IPS DF 6.9 (cell line): ENCODE data around the gene DPF1.
"Not testable (repeated sequence)": the region's sequence is repeated elsewhere in the genome, so short reads cannot be mapped to it uniquely, and the experiment has no call there.

Source experiments
- DNase-seq: peaks from one replicate; pipeline ENCODE4 v3.0.0-alpha.2; 2013; ENCODE audit warnings: low read depth, low spot score
- H3K27ac ChIP-seq: one replicate; pipeline ENCODE4 v1.5.1; 2013; ENCODE audit warnings: low read length, control low read depth
- H3K27me3 ChIP-seq: 2 replicates; pipeline ENCODE4 v1.6.1; 2013; ENCODE audit warnings: mild to moderate bottlenecking, low read length; ENCODE audit not compliant: control insufficient read depth, insufficient read depth
- H3K36me3 ChIP-seq: 2 replicates; pipeline ENCODE4 v1.6.1; 2013; ENCODE audit warnings: low read length; ENCODE audit not compliant: control insufficient read depth, insufficient read depth
- H3K4me1 ChIP-seq: 2 replicates; pipeline ENCODE4 v1.6.1; 2013; ENCODE audit warnings: low read length; ENCODE audit not compliant: control insufficient read depth, insufficient read depth
- H3K4me3 ChIP-seq: 2 replicates; pipeline ENCODE4 v1.5.1; 2013; ENCODE audit warnings: mild to moderate bottlenecking, low read length
- H3K9me3 ChIP-seq: 2 replicates; pipeline ENCODE4 v1.6.1; 2013; ENCODE audit warnings: low read length, inconsistent platforms; ENCODE audit not compliant: control insufficient read depth, insufficient read depth
- WGBS: extraction: QIAGEN DNeasy Blood & Tissue Kit; methylation state at CpG from one replicate; pipeline ENCODE4 v1.1.7; 2013; ENCODE audit warnings: mixed read lengths, missing lambda C conversion rate; ENCODE audit not compliant: insufficient read length, insufficient coverage; 5-methylcytosine and 5-hydroxymethylcytosine counted together

DPF1 gene

DNA sequence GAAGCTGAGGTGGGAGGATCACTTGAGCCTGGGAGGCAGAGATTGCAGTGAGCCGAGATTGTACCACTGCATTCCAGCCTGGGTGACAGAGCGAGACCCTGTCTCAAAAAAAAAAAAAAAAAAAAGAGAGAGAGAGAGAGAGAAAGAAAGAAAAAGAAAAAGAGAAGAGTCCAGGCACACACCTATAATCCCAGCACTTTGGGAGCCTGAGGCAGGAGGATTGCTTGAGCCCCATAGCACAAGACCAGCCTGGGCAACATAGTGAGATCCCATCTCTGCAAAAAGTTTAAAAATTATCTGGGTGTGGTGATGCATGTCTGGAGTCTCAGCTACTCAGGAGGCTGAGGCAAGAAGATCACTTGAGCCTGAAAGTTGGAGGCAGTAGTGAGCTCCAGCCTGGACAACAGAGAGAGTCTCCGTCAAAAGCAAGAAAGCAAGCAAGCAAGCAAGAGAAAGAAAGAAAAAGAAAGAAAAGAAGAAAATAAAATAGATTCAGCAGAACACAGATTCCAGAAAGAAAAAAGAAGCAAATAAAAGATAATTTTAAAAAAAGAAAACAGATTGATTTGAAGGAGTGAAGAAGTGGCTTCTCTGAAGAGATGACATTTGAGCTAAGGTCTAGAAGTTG, 6.6 kb upstream of the DPF1 start:
- H3K4me3 ChIP-seq, DNase-seq, H3K36me3 ChIP-seq, H3K4me1 ChIP-seq, H3K9me3 ChIP-seq, H3K27me3 ChIP-seq, H3K27ac ChIP-seq: not testable (repeated sequence)
- no CpG with 5 or more reads among the region's 3 CpGs for whole genome bisulfite sequencing

DNA sequence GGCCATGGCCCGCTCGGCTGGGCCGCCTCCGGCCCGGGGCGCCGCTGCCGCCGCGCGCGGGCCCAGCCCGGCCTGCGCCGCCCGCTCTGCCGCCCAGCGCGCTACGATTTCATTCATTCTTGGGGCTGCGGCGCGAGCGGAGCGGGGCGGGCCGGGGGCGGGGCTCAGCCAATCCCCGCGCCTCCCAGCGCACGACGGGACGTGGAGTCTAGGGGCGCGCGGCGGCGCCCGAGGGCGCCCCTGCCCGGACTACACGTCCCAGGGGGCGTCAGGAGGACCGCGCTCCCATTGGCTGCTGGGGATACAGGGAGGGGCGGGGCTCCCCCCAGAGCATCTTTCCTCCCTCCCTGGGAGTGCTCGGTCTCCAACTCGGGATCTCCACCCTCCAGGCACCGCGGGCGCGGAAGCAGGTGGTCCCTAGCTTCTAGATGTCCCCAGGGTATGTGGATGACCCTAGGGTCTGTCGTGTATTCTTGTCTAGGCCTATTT, 5.6 kb upstream of the DPF1 start:
- Histone ChIP-seq H3K27ac (no peak overlapping the region), H3K36me3 (no peaks in the 10 kb centered on the region), H3K4me1 (peaks cover 5% of the 10 kb centered on the region), H3K27me3 (no peaks in the 10 kb centered on the region), H3K9me3 (no peaks in the 10 kb centered on the region), H3K4me3 (peak overlapping the region; percentile 51; the same call in 1 of the 2 replicates)
- no peak for DNase-seq
- WGBS = no CpG with 5 or more reads among the region's 54 CpGs

DNA sequence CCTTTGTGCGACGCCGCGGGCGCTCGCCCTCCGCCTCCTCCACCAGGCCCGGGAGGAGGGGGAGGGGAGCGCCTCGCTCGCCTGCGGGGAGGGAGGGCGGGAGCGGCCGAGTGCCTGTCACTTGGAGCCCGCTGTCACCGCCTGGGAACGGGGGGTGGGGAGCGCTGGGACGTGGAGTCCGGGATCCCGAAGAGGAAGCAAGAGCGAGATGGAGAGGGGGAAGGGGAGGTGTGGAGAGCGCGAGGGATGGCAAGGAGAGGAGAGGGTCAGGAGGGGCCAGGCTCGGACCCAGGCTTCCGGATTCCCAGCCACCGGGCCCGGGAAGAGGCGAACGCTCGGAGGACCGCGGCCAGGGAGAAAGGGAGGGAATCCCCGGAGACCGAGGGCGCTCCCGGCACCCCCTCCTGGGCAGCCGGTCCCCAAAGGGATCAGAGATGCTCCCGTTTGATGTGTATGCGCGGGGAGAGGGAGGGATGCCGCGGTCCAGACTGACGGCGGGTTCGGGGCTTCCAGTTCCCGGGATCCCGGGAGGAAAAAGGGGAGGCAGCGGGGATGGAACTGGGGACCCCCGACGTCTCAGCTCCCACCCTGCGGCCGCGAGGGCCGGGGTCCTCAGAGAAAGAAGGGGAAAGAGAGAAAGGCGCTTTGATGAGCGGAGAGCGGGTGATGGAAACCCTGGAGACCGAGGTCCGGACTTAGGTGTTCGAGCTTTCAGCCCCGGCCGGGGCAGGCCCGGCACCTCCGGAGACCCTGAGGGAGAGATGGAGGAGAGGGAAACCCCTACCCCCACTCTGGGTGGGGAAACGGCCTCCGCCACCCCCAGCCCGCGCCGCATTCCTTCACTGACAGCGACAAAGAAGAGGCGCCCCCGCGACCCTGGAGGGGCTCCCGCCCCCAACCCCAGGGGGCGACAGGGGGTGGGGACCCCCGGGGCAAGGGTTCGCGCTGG, 4.7 kb upstream of the DPF1 start:
- no CpG with 5 or more reads among the region's 80 CpGs for WGBS
- Histone ChIP-seq H3K4me3 (peak overlapping the region; percentile 51; the same call in 1 of the 2 replicates), H3K27ac (no peak overlapping the region), H3K36me3 (no peaks in the 10 kb centered on the region), H3K4me1 (peaks cover 6% of the 10 kb centered on the region), H3K9me3 (no peaks in the 10 kb centered on the region), H3K27me3 (no peaks in the 10 kb centered on the region)
- no peak for DNase-seq

DNA sequence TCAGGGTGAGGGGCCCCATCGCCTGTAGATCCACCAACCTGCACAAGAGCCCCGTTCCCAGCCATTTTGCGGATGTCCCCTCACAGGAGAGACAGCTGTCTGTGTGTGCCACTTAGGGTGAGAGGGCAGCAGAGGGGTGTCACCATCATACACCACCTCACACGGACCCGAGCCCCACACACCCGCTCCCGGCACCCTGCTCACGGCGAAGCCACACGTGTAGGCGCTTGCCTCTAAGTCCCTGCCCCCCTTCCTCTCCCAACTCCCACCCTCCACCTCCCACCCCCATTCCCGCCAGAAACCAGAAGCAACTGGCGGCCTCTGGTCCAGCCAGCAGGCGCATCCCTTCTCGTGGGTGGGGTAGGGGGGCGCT, 4.0 kb upstream of the DPF1 start:
- Histone ChIP-seq H3K27me3 (no peaks in the 10 kb centered on the region), H3K9me3 (no peaks in the 10 kb centered on the region), H3K36me3 (no peaks in the 10 kb centered on the region), H3K27ac (no peak overlapping the region), H3K4me1 (peaks cover 6% of the 10 kb centered on the region), H3K4me3 (peak overlapping the region; percentile 4; the same call in 1 of the 2 replicates)
- WGBS = no CpG with 5 or more reads among the region's 16 CpGs
- no peak for DNase-seq

DNA sequence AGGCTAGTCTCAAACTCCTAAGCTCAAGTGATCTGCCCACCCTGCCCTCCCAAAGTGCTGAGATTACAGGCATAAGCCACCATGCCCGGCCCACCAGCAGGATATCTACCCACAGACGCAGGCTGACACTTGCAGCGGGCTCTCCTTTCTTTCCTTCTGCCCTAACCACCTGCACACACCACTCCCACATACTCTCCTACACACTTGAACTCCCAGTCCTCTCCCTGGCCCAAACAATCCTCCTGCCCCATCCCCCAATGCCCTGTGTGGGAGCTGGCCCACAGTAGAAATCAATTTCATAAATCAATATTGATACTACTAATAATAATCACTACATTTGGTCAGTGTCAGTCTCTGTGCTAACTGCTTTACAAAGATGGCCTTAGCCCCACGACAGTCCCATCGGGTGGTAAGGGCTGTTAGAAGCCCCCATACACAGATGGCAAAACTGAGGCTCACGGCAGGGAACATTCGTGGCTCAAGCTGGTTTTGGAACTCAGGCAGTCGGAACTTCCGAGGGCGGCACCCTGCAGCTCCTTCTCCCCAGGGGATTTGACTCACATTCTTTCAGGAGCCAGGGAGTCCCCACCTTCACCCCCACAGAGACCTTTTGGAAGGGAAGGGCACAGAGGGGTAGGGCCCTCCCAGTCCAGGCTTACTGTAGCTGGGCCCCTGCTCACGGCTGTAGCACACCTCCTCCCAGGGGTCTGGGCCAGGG, 3.4 kb upstream of the DPF1 start:
- no peak overlapping the region for H3K27ac ChIP-seq
- no peaks in the 10 kb centered on the region for H3K36me3 ChIP-seq
- H3K9me3 ChIP-seq = no peaks in the 10 kb centered on the region
- no peaks in the 10 kb centered on the region for H3K27me3 ChIP-seq
- DNase-seq = no peak
- no CpG with 5 or more reads among the region's 11 CpGs for WGBS
- no peak overlapping the region; the same call in 1 of the 2 replicates for H3K4me3 ChIP-seq
- H3K4me1 ChIP-seq = peaks cover 6% of the 10 kb centered on the region

DNA sequence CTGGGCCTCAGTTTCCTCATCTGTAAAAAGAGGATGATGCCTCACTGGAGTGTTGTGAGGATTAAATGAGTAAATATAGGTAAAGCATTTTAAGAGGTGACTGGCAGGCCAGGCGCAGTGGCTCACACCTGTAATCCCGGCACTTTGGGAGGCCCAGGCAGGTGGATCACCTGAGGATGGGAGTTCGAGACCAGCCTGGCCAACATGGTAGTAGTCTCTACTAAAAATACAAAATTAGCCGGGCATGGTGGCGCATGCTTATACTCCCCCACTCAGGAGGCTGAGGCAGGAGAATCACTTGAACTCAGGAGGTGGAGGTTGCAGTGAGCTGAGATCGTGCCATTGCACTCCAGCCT, 819 bp upstream of the DPF1 start:
- H3K27ac ChIP-seq = not testable (repeated sequence)

DNA sequence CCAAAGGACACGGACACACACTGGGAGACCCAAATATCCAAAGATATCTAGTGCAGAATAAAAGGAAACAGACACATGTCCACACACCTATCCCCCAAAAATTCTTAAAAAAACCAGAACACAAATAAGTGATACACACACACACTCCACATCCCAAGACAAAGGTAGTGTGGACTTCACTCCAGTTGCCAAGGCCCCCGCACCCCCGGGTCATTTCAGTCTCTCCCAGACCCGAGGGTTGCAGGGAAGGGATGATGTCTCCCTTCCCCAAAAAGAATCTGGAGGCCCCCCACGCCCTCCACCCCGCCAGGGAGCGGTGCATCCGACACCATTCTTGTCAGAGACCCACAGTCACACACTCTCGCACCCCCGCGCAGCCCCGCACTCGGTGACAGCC, 407 bp downstream of the DPF1 start:
- no CpG with 5 or more reads among the region's 13 CpGs for WGBS
- H3K4me1 ChIP-seq = peaks cover 6% of the 10 kb centered on the region
- no peak for DNase-seq
- no peaks in the 10 kb centered on the region for H3K27me3 ChIP-seq
- no peak overlapping the region for H3K27ac ChIP-seq
- H3K9me3 ChIP-seq = no peaks in the 10 kb centered on the region
- no peaks in the 10 kb centered on the region for H3K36me3 ChIP-seq
- H3K4me3 ChIP-seq = peak overlapping the region; percentile 56; the same call in 1 of the 2 replicates

More for the DNA sequence above, 819 bp upstream of the DPF1 start:
- H3K27me3 ChIP-seq, DNase-seq, H3K4me3 ChIP-seq, H3K36me3 ChIP-seq, H3K9me3 ChIP-seq, H3K4me1 ChIP-seq: not testable (repeated sequence)
- WGBS = no CpG with 5 or more reads among the region's 6 CpGs

DNA sequence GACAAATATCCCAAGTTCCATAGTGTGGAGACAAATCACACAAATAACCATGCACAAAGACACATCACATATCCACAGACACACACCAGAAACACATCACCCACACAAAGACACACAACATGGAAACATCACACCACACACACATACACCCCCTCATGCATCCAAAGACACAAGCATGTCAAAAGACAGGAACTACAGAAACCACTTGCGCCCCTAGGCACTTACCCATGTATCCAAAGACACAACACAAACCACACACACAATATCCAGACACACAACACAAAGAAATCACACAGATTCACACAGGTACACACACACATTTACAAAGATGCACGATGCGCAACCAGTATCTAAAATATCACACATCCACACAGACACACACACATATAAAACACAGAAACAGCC, 901 bp downstream of the DPF1 start:
- no CpG with 5 or more reads among the region's 3 CpGs for WGBS
- no peak overlapping the region for H3K4me3 ChIP-seq
- peaks cover 6% of the 10 kb centered on the region for H3K4me1 ChIP-seq
- no peak overlapping the region for H3K27ac ChIP-seq
- no peak for DNase-seq
- H3K9me3 ChIP-seq = no peaks in the 10 kb centered on the region
- H3K36me3 ChIP-seq = no peaks in the 10 kb centered on the region
- H3K27me3 ChIP-seq = no peaks in the 10 kb centered on the region

DNA sequence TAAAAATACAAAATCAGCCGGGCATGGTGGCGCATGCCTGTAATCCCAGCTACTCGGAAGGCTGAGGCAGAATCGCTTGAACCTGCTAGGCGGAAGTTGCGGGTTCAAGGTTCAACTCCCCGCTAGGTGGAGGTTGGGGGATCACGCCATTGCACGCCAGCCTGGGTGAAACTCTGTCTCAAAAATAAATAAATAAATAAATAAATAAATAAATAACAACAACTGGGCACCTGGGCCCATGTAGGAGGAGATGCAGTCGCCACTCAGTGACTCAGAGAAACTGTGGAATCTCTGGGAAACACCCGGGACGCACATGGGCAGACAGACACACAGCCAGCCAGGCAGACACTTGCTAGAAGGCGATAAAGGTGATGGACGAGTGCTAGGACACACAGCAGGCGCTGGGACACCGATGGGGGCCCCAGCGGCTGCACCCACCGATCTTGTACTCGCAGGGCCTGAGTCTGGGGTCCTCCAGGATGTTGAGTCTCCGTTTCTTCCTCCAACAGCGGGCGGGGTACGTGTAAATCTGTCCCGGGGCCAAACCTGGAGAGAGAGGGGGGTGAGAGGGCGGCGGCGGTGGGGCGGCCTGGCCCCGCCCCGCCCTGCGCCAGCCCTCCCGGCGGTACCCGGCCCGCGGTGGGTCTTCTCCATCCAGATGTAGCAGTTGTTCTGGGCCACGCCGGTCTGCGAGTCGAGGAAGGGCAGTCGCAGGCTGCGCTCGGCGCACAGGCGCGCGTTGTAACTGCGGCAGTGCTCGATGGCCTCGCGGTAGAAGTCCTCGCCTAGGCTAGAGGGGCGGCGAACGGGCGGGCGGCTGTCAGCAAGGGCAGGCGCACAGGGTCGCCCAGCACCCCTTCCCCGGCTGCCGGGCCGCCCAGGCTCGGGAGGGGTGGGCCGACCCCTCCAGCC, 1.8 kb downstream of the DPF1 start:
- Histone ChIP-seq H3K27me3 (no peaks in the 10 kb centered on the region), H3K4me3 (no peak overlapping the region), H3K27ac (no peak overlapping the region), H3K9me3 (no peaks in the 10 kb centered on the region), H3K4me1 (peaks cover 6% of the 10 kb centered on the region), H3K36me3 (no peaks in the 10 kb centered on the region)
- no peak for DNase-seq
- no CpG with 5 or more reads among the region's 64 CpGs for WGBS
